RPMI7951 (cell line): ENCODE measurements around the gene GALNT16. TPM values are rescaled to one million over a fixed set of nuclear protein-coding genes. Genes with fewer than 3 reads are reported as not detected.

ENCODE experiments used
- DNase-seq: peaks from one replicate; pipeline ENCODE4 v3.0.0-alpha.2; 2012; ENCODE audit warnings: low read depth
- total RNA-seq: library from RNA; depleted of rRNA; stranded (reverse); fragments of >200 nt; shearing (Covaris generic); gene quantifications from 2 replicates; pipeline ENCODE4 v1.2.3, GENCODE V29; 2014; rRNA removed

Gene GALNT16
- total RNA-seq, 1 experiment from 2014 or later, result 0.12 TPM

DNA sequence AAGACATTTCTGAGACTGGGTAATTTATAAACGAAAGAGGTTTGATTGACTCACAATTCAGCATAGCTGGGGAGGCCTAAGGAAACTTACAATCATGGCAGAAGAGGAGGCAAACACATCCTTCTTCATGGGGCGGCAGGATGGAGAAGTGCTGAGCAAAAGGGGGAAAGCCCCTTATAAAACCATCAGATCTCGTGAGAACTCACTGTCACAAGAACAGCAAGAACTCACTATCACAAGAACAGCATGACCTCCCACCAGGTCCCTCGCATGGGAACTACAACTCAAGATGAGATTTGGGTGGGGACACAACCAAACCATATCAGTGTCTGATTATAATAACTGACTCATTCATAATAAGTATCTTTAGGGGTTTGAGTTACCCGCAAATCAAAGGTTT, 144.9 kb downstream of the GALNT16 start:
- DNase-seq, result no peak

- no peak for DNase-seq
Measured at GRCh38 chr14:69405762-69406161, 145.8 kb downstream of the GALNT16 start.

Other genes with a start within 250 kb of the GALNT16 start
- gene DCAF5, start 107.0 kb upstream of the GALNT16 start, total RNA-seq, result 10.5 and 11.5 TPM in 2 replicates
- 12.2 and 15.6 TPM in 2 replicates for gene EXD2, start 68.7 kb upstream of the GALNT16 start, total RNA-seq
- gene ERH, start 138.1 kb downstream of the GALNT16 start, total RNA-seq, result 125 and 126 TPM in 2 replicates
- 80.9 and 88.7 TPM in 2 replicates for gene SLC39A9, start 138.5 kb downstream of the GALNT16 start, total RNA-seq
- gene PLEKHD1, start 224.6 kb downstream of the GALNT16 start, total RNA-seq, result not detected in 2 replicates